ENCODE measurements around the gene ADAM23. TPM values are rescaled to one million over a fixed set of nuclear protein-coding genes. Genes with fewer than 3 reads are reported as not detected.

Gene ADAM23
- total and polyA plus RNA-seq, 2 donors: 4.0 to 26.9 TPM

GRCh38 chr2:206512999-206513398 lies 69.7 kb downstream of the ADAM23 start:
- Histone ChIP-seq H3K9me3 (ENCODE audit: control insufficient read depth in 2 of 2, insufficient read depth in 1 of 2, low read length in 1 of 2) (no peaks in the 10 kb centered on the region), H3K4me1 (ENCODE audit: control insufficient read depth in 2 of 2, insufficient read depth in 2 of 2, low read length in 2 of 2) (no peaks in the 10 kb centered on the region), H3K4me3 (ENCODE audit: low read length in 2 of 2) (no peak overlapping the region), H3K27me3 (ENCODE audit: control insufficient read depth in 2 of 2, insufficient read depth in 1 of 2, low read length in 1 of 2) (no peaks in the 10 kb centered on the region), H3K27ac (ENCODE audit: low read depth in 1 of 2, low read length in 1 of 2) (no peak overlapping the region), H3K36me3 (ENCODE audit: control insufficient read depth in 2 of 2, insufficient read depth in 2 of 2, low read length in 1 of 2) (no peaks in the 10 kb centered on the region)
- no peak for DNase-seq (ENCODE audit: low read depth in 6 of 9, low spot score in 9 of 9)
- 84% methylated on average over 1 of the region's 1 CpG for WGBS

- no peak for DNase-seq (ENCODE audit: low read depth in 6 of 9, low spot score in 9 of 9)
- Histone ChIP-seq H3K27ac (ENCODE audit: low read depth in 1 of 2, low read length in 1 of 2) (no peak overlapping the region), H3K4me3 (ENCODE audit: low read length in 2 of 2) (no peak overlapping the region), H3K27me3 (ENCODE audit: control insufficient read depth in 2 of 2, insufficient read depth in 1 of 2, low read length in 1 of 2) (no peaks in the 10 kb centered on the region), H3K9me3 (ENCODE audit: control insufficient read depth in 2 of 2, insufficient read depth in 1 of 2, low read length in 1 of 2) (no peaks in the 10 kb centered on the region), H3K4me1 (ENCODE audit: control insufficient read depth in 2 of 2, insufficient read depth in 2 of 2, low read length in 2 of 2) (no peaks in the 10 kb centered on the region), H3K36me3 (ENCODE audit: control insufficient read depth in 2 of 2, insufficient read depth in 2 of 2, low read length in 1 of 2) (no peaks in the 10 kb centered on the region)
- WGBS: 88% methylated on average over 1 of the region's 1 CpG
These were observed 72.2 kb downstream of the ADAM23 start for GRCh38 chr2:206515580-206515979.

GRCh38 chr2:206518997-206519396 lies 75.7 kb downstream of the ADAM23 start:
- 95% methylated on average over 2 of the region's 2 CpGs for WGBS
- Histone ChIP-seq H3K9me3 (ENCODE audit: control insufficient read depth in 2 of 2, insufficient read depth in 1 of 2, low read length in 1 of 2) (no peaks in the 10 kb centered on the region), H3K4me1 (ENCODE audit: control insufficient read depth in 2 of 2, insufficient read depth in 2 of 2, low read length in 2 of 2) (no peaks in the 10 kb centered on the region), H3K36me3 (ENCODE audit: control insufficient read depth in 2 of 2, insufficient read depth in 2 of 2, low read length in 1 of 2) (no peaks in the 10 kb centered on the region), H3K27me3 (ENCODE audit: control insufficient read depth in 2 of 2, insufficient read depth in 1 of 2, low read length in 1 of 2) (no peaks in the 10 kb centered on the region), H3K4me3 (ENCODE audit: low read length in 2 of 2) (no peak overlapping the region), H3K27ac (ENCODE audit: low read depth in 1 of 2, low read length in 1 of 2) (no peak overlapping the region)
- no peak for DNase-seq (ENCODE audit: low read depth in 6 of 9, low spot score in 9 of 9)

GRCh38 chr2:206520450-206520849 lies 77.1 kb downstream of the ADAM23 start:
- 97% methylated on average over 3 of the region's 3 CpGs for WGBS

GRCh38 chr2:206521115-206521514 lies 77.8 kb downstream of the ADAM23 start:
- no peak overlapping the region for H3K4me3 ChIP-seq (ENCODE audit: low read length in 2 of 2)
- no peaks in the 10 kb centered on the region for H3K27me3 ChIP-seq (ENCODE audit: control insufficient read depth in 2 of 2, insufficient read depth in 1 of 2, low read length in 1 of 2)
- DNase-seq (ENCODE audit: low read depth in 6 of 9, low spot score in 9 of 9): no peak
- 29% methylated on average over 3 of the region's 3 CpGs for WGBS
- H3K27ac ChIP-seq (ENCODE audit: low read depth in 1 of 2, low read length in 1 of 2): no peak overlapping the region
- H3K4me1 ChIP-seq (ENCODE audit: control insufficient read depth in 2 of 2, insufficient read depth in 2 of 2, low read length in 2 of 2): no peaks in the 10 kb centered on the region
- H3K36me3 ChIP-seq (ENCODE audit: control insufficient read depth in 2 of 2, insufficient read depth in 2 of 2, low read length in 1 of 2): no peaks in the 10 kb centered on the region
- H3K9me3 ChIP-seq (ENCODE audit: control insufficient read depth in 2 of 2, insufficient read depth in 1 of 2, low read length in 1 of 2): no peaks in the 10 kb centered on the region

More at GRCh38 chr2:206520450-206520849, 77.1 kb downstream of the ADAM23 start:
- H3K9me3 ChIP-seq (ENCODE audit: control insufficient read depth in 2 of 2, insufficient read depth in 1 of 2, low read length in 1 of 2): no peaks in the 10 kb centered on the region
- no peaks in the 10 kb centered on the region for H3K27me3 ChIP-seq (ENCODE audit: control insufficient read depth in 2 of 2, insufficient read depth in 1 of 2, low read length in 1 of 2)
- H3K36me3 ChIP-seq (ENCODE audit: control insufficient read depth in 2 of 2, insufficient read depth in 2 of 2, low read length in 1 of 2): no peaks in the 10 kb centered on the region
- no peaks in the 10 kb centered on the region for H3K4me1 ChIP-seq (ENCODE audit: control insufficient read depth in 2 of 2, insufficient read depth in 2 of 2, low read length in 2 of 2)
- H3K4me3 ChIP-seq (ENCODE audit: low read length in 2 of 2): no peak overlapping the region
- DNase-seq (ENCODE audit: low read depth in 6 of 9, low spot score in 9 of 9): no peak
- H3K27ac ChIP-seq (ENCODE audit: low read depth in 1 of 2, low read length in 1 of 2): no peak overlapping the region

- H3K4me3 ChIP-seq (ENCODE audit: low read length in 2 of 2): no peak overlapping the region
- H3K27me3 ChIP-seq (ENCODE audit: control insufficient read depth in 2 of 2, insufficient read depth in 1 of 2, low read length in 1 of 2): no peaks in the 10 kb centered on the region
- WGBS: 15% methylated on average over 1 of the region's 1 CpG
- H3K27ac ChIP-seq (ENCODE audit: low read depth in 1 of 2, low read length in 1 of 2): no peak overlapping the region
- H3K9me3 ChIP-seq (ENCODE audit: control insufficient read depth in 2 of 2, insufficient read depth in 1 of 2, low read length in 1 of 2): no peaks in the 10 kb centered on the region
- peak in 1 of 9 donors; percentile 20 for DNase-seq (ENCODE audit: low read depth in 6 of 9, low spot score in 9 of 9)
- no peaks in the 10 kb centered on the region for H3K4me1 ChIP-seq (ENCODE audit: control insufficient read depth in 2 of 2, insufficient read depth in 2 of 2, low read length in 2 of 2)
- H3K36me3 ChIP-seq (ENCODE audit: control insufficient read depth in 2 of 2, insufficient read depth in 2 of 2, low read length in 1 of 2): no peaks in the 10 kb centered on the region
These were observed 78.3 kb downstream of the ADAM23 start for GRCh38 chr2:206521612-206522011.

- Histone ChIP-seq H3K27me3 (ENCODE audit: control insufficient read depth in 2 of 2, insufficient read depth in 1 of 2, low read length in 1 of 2) (no peaks in the 10 kb centered on the region), H3K4me1 (ENCODE audit: control insufficient read depth in 2 of 2, insufficient read depth in 2 of 2, low read length in 2 of 2) (peaks cover 0 to 3% of the 10 kb centered on the region in 2 donors), H3K27ac (ENCODE audit: low read depth in 1 of 2, low read length in 1 of 2) (no peak overlapping the region), H3K9me3 (ENCODE audit: control insufficient read depth in 2 of 2, insufficient read depth in 1 of 2, low read length in 1 of 2) (no peaks in the 10 kb centered on the region), H3K4me3 (ENCODE audit: low read length in 2 of 2) (no peak overlapping the region), H3K36me3 (ENCODE audit: control insufficient read depth in 2 of 2, insufficient read depth in 2 of 2, low read length in 1 of 2) (no peaks in the 10 kb centered on the region)
- no peak for DNase-seq (ENCODE audit: low read depth in 6 of 9, low spot score in 9 of 9)
- WGBS: 95% methylated on average over 1 of the region's 1 CpG
These were observed 83.1 kb downstream of the ADAM23 start for GRCh38 chr2:206526416-206526815.

- 94% methylated on average over 2 of the region's 2 CpGs for WGBS
- no peaks in the 10 kb centered on the region for H3K9me3 ChIP-seq (ENCODE audit: control insufficient read depth in 2 of 2, insufficient read depth in 1 of 2, low read length in 1 of 2)
- no peaks in the 10 kb centered on the region for H3K27me3 ChIP-seq (ENCODE audit: control insufficient read depth in 2 of 2, insufficient read depth in 1 of 2, low read length in 1 of 2)
- no peak overlapping the region for H3K4me3 ChIP-seq (ENCODE audit: low read length in 2 of 2)
- H3K36me3 ChIP-seq (ENCODE audit: control insufficient read depth in 2 of 2, insufficient read depth in 2 of 2, low read length in 1 of 2): no peaks in the 10 kb centered on the region
- peaks cover 0 to 8% of the 10 kb centered on the region in 2 donors for H3K4me1 ChIP-seq (ENCODE audit: control insufficient read depth in 2 of 2, insufficient read depth in 2 of 2, low read length in 2 of 2)
- H3K27ac ChIP-seq (ENCODE audit: low read depth in 1 of 2, low read length in 1 of 2): no peak overlapping the region
- no peak for DNase-seq (ENCODE audit: low read depth in 6 of 9, low spot score in 9 of 9)
These were observed 83.8 kb downstream of the ADAM23 start for GRCh38 chr2:206527153-206527552.

- H3K4me1 ChIP-seq (ENCODE audit: control insufficient read depth in 2 of 2, insufficient read depth in 2 of 2, low read length in 2 of 2): peaks cover 0 to 8% of the 10 kb centered on the region in 2 donors
- no peaks in the 10 kb centered on the region for H3K36me3 ChIP-seq (ENCODE audit: control insufficient read depth in 2 of 2, insufficient read depth in 2 of 2, low read length in 1 of 2)
- H3K9me3 ChIP-seq (ENCODE audit: control insufficient read depth in 2 of 2, insufficient read depth in 1 of 2, low read length in 1 of 2): no peaks in the 10 kb centered on the region
- H3K27me3 ChIP-seq (ENCODE audit: control insufficient read depth in 2 of 2, insufficient read depth in 1 of 2, low read length in 1 of 2): no peaks in the 10 kb centered on the region
- DNase-seq (ENCODE audit: low read depth in 6 of 9, low spot score in 9 of 9): peak; percentile 4 to 83 (median 47)
- WGBS: 16% methylated on average over 11 of the region's 11 CpGs
- H3K27ac ChIP-seq (ENCODE audit: low read depth in 1 of 2, low read length in 1 of 2): no peak overlapping the region
- H3K4me3 ChIP-seq (ENCODE audit: low read length in 2 of 2): no peak overlapping the region
These were observed 87.4 kb downstream of the ADAM23 start for GRCh38 chr2:206530727-206531126.

All from thymus (tissue), 11 donors.